H1 (cell line): Measurements from ENCODE around the gene ZNF654. TPM values are rescaled to one million over a fixed set of nuclear protein-coding genes. Genes with fewer than 3 reads are reported as not detected.

Source experiments
- CTCF ChIA-PET: fragments of 300-600 bp; sonication (Branson Sonifier 250); formaldehyde crosslinking; loops from one replicate; lab custom pipeline; 2021; ENCODE audit not compliant: partially characterized antibody; lab: Charles Lee
- POLR2A ChIA-PET: fragments of 300-600 bp; sonication (Branson Sonifier 250); formaldehyde crosslinking; loops from one replicate; lab custom pipeline; 2021; ENCODE audit warnings: inconsistent platforms; ENCODE audit not compliant: partially characterized antibody; lab: Charles Lee
- DNase-seq, 2 experiments: peaks; one replicate each; pipeline versions ENCODE4 v3.0.0 to v3.0.0-alpha.2; 2010 to 2022; ENCODE audit warnings: low spot score in 2 of 2, low read depth in 1 of 2, mixed read lengths in 1 of 2
- FAIRE-seq: peaks from 2 replicates; lab custom pipeline; 2011; peaks lifted over from hg19 to GRCh38; lab: Jason Lieb, UNC
- H2AFZ ChIP-seq: 2 replicates; pipeline ENCODE4 v1.8.1; 2012; ENCODE audit warnings: low read length, inconsistent platforms
- H2AK5ac ChIP-seq: 2 replicates; pipeline ENCODE4 v1.6.1; 2013; ENCODE audit warnings: low read depth, low read length
- H2BK120ac ChIP-seq: replicated peaks from 2 replicates; pipeline ENCODE3; 2013; ENCODE audit warnings: low read depth, low read length, inconsistent platforms
- H2BK12ac ChIP-seq: 2 replicates; pipeline ENCODE4 v1.6.1; 2013; ENCODE audit warnings: low read depth, low read length
- H2BK15ac ChIP-seq: 2 replicates; pipeline ENCODE4 v1.6.1; 2013; ENCODE audit warnings: low read length
- H2BK20ac ChIP-seq: 2 replicates; pipeline ENCODE4 v1.6.1; 2013; ENCODE audit warnings: low read length
- H2BK5ac ChIP-seq: 2 replicates; pipeline ENCODE4 v1.6.1; 2013; ENCODE audit warnings: low read depth, low read length
- H3K14ac ChIP-seq: 2 replicates; pipeline ENCODE4 v1.6.1; 2013; ENCODE audit warnings: inconsistent platforms; ENCODE audit not compliant: insufficient read length
- H3K18ac ChIP-seq: 2 replicates; pipeline ENCODE4 v1.6.1; 2013; ENCODE audit warnings: low read length; ENCODE audit errors: extremely low read depth
- H3K23ac ChIP-seq: 2 replicates; pipeline ENCODE4 v1.6.1; 2013; ENCODE audit warnings: inconsistent platforms; ENCODE audit not compliant: insufficient read length
- H3K23me2 ChIP-seq: 2 replicates; pipeline ENCODE4 v1.6.1; 2013; ENCODE audit warnings: low read depth, low read length
- H3K27ac ChIP-seq: 2 replicates; pipeline ENCODE4 v1.6.1; 2011; ENCODE audit warnings: low read depth, low read length, inconsistent platforms
- H3K27me3 ChIP-seq, 4 experiments: replicated peaks in 1 of 4; 1 replicate in 1 of 4; 2 replicates in 3 of 4; pipeline versions ENCODE4 v1.6.1 to v1.8.1; 2011 to 2013; ENCODE audit warnings: low read length in 3 of 4, mild to moderate bottlenecking in 3 of 4, inconsistent platforms in 2 of 4, mixed read lengths in 2 of 4, moderate library complexity in 1 of 4; ENCODE audit not compliant: control insufficient read depth in 3 of 4, insufficient read depth in 3 of 4; ENCODE audit errors: extremely low read depth in 1 of 4
- H3K36me3 ChIP-seq, 4 experiments: 2 replicates each; pipeline versions ENCODE4 v1.6.1 to v1.8.1; 2011 to 2013; ENCODE audit warnings: mild to moderate bottlenecking in 4 of 4, low read length in 3 of 4, moderate library complexity in 2 of 4, control low read depth in 1 of 4, inconsistent platforms in 1 of 4; ENCODE audit not compliant: insufficient read depth in 4 of 4, control insufficient read depth in 2 of 4
- H3K4ac ChIP-seq: replicated peaks from 2 replicates; pipeline ENCODE3; 2013; ENCODE audit warnings: low read length, low read depth, mixed read lengths, inconsistent platforms; ENCODE audit not compliant: insufficient read length
- H3K4me1 ChIP-seq, 4 experiments: replicated peaks in 1 of 4; 1 replicate in 1 of 4; 2 replicates in 3 of 4; pipeline versions ENCODE4 v1.6.1 to v1.8.1; 2011 to 2013; ENCODE audit warnings: low read length in 3 of 4, inconsistent platforms in 2 of 4, mixed read lengths in 1 of 4; ENCODE audit not compliant: insufficient read depth in 4 of 4, control insufficient read depth in 3 of 4
- H3K4me2 ChIP-seq, 2 experiments: 2 replicates each; pipeline versions ENCODE4 v1.6.1 to v1.8.1; 2011 to 2013; ENCODE audit warnings: low read depth in 2 of 2, low read length in 2 of 2, control low read depth in 1 of 2, inconsistent platforms in 1 of 2, mild to moderate bottlenecking in 1 of 2; ENCODE audit not compliant: insufficient read depth in 1 of 2
- H3K4me3 ChIP-seq, 4 experiments: fragments of 200-600, 300-600 bp in 1 of 4; sonication (generic), shearing (Covaris generic), sonication (Bioruptor Twin) in 1 of 4; 2 replicates each; pipeline versions ENCODE4 v1.5.1 to v1.8.1; 2011 to 2016; ENCODE audit warnings: low read length in 4 of 4, low read depth in 3 of 4, control low read depth in 2 of 4, inconsistent platforms in 2 of 4, mild to moderate bottlenecking in 2 of 4, mixed read lengths in 1 of 4, moderate library complexity in 1 of 4; ENCODE audit not compliant: insufficient read depth in 2 of 4; ENCODE audit errors: extremely low read depth in 1 of 4
- H3K56ac ChIP-seq: replicated peaks from 2 replicates; pipeline ENCODE3; 2013; ENCODE audit warnings: low read depth, mild to moderate bottlenecking, mixed read lengths, low read length, inconsistent platforms; ENCODE audit not compliant: insufficient read length
- H3K79me1 ChIP-seq: 2 replicates; pipeline ENCODE4 v1.6.1; 2013; ENCODE audit warnings: low read depth, low read length, control low read depth
- H3K79me2 ChIP-seq, 2 experiments: 2 replicates each; pipeline versions ENCODE4 v1.6.1 to v1.8.1; 2012 to 2013; ENCODE audit warnings: low read length in 2 of 2, mild to moderate bottlenecking in 2 of 2, inconsistent platforms in 1 of 2; ENCODE audit not compliant: insufficient read depth in 2 of 2, control insufficient read depth in 1 of 2
- H3K9ac ChIP-seq, 4 experiments: replicated peaks in 1 of 4; 1 replicate in 1 of 4; 2 replicates in 3 of 4; pipeline versions ENCODE4 v1.6.1 to v1.8.1; 2011 to 2013; ENCODE audit warnings: low read depth in 3 of 4, low read length in 3 of 4, control low read depth in 2 of 4, mild to moderate bottlenecking in 2 of 4, moderate library complexity in 2 of 4, inconsistent platforms in 1 of 4; ENCODE audit errors: extremely low read depth in 1 of 4
- H3K9me3 ChIP-seq, 2 experiments: 2 replicates each; pipeline versions ENCODE4 v1.6.1 to v1.8.1; 2012 to 2013; ENCODE audit warnings: mild to moderate bottlenecking in 2 of 2, moderate library complexity in 2 of 2, control low read depth in 1 of 2, inconsistent platforms in 1 of 2, low read depth in 1 of 2, low read length in 1 of 2, mixed read lengths in 1 of 2; ENCODE audit not compliant: insufficient read depth in 2 of 2
- H4K20me1 ChIP-seq, 2 experiments: replicated peaks in 1 of 2; 2 replicates each; pipeline versions ENCODE3 to v1.8.1; 2011 to 2013; ENCODE audit warnings: inconsistent platforms in 2 of 2, low read length in 2 of 2, mild to moderate bottlenecking in 1 of 2; ENCODE audit not compliant: insufficient read depth in 2 of 2, control insufficient read depth in 1 of 2
- H4K5ac ChIP-seq: 2 replicates; pipeline ENCODE4 v1.6.1; 2013; ENCODE audit warnings: low read length, low read depth, mixed read lengths, inconsistent platforms; ENCODE audit not compliant: insufficient read length
- H4K8ac ChIP-seq: 2 replicates; pipeline ENCODE4 v1.8.0; 2013; ENCODE audit warnings: mild to moderate bottlenecking, moderate library complexity, low read length, inconsistent platforms; ENCODE audit not compliant: insufficient read depth; ENCODE audit errors: extremely low read depth
- H4K91ac ChIP-seq: replicated peaks from 2 replicates; pipeline ENCODE3; 2013; ENCODE audit warnings: low read length, mixed read lengths, inconsistent platforms; ENCODE audit not compliant: insufficient read length
- BCL11A ChIP-seq, 2 experiments: IDR thresholded peaks; one replicate each; pipeline ENCODE4 v1.6.1; 2011; ENCODE audit warnings: low read depth in 2 of 2, low read length in 2 of 2, mild to moderate bottlenecking in 2 of 2
- CBX8 ChIP-seq: fragments of 300-800, 300-1000 bp; sonication (generic); IDR thresholded peaks from 2 replicates; pipeline ENCODE4 v1.7.1; 2016; ENCODE audit warnings: low read depth, low read length, borderline replicate concordance
- HDAC2 ChIP-seq, 2 experiments: fragments of 300-600 bp in 1 of 2; sonication (generic) in 1 of 2; IDR thresholded peaks; 2 replicates each; pipeline ENCODE4 v1.6.1; 2011 to 2012; ENCODE audit warnings: low read depth in 2 of 2, low read length in 2 of 2, mild to moderate bottlenecking in 2 of 2, moderate library complexity in 2 of 2, borderline replicate concordance in 1 of 2, inconsistent platforms in 1 of 2
- NANOG ChIP-seq: IDR thresholded peaks from 2 replicates; pipeline ENCODE4 v1.6.1; 2011; ENCODE audit warnings: low read length, low read depth, mild to moderate bottlenecking, inconsistent platforms; ENCODE audit not compliant: insufficient read depth, poor library complexity, severe bottlenecking
- PHF8 ChIP-seq: fragments of 200-600 bp; sonication (generic); conservative IDR thresholded peaks from 2 replicates; pipeline ENCODE4 v1.7.1; 2012; ENCODE audit warnings: low read depth, mild to moderate bottlenecking, inconsistent platforms, low read length, moderate library complexity
- RXRA ChIP-seq: IDR thresholded peaks from 2 replicates; pipeline ENCODE4 v1.6.1; 2011; ENCODE audit warnings: low read depth, mild to moderate bottlenecking, low read length, moderate library complexity; ENCODE audit not compliant: insufficient read depth
- SP1 ChIP-seq: IDR thresholded peaks from 2 replicates; pipeline ENCODE4 v1.6.1; 2011; ENCODE audit warnings: low read depth, low read length
- TBP ChIP-seq: IDR thresholded peaks from 2 replicates; pipeline ENCODE4 v1.6.1; 2011; ENCODE audit warnings: low read depth, low read length, improper control_type of control experiment
- YY1 ChIP-seq: IDR thresholded peaks from 2 replicates; pipeline ENCODE4 v1.6.1; 2011; ENCODE audit warnings: low read depth, mild to moderate bottlenecking, low read length
- WGBS, 2 experiments: shearing (Covaris generic) in 1 of 2; methylation state at CpG; one replicate each; pipeline versions ENCODE4 v1.1.6 to v1.1.7; 2013 to 2015; ENCODE audit warnings: low lambda C conversion rate in 2 of 2, mixed read lengths in 2 of 2, inconsistent platforms in 1 of 2, low coverage in 1 of 2, missing lambda C conversion rate in 1 of 2; ENCODE audit not compliant: insufficient replicate concordance in 2 of 2, insufficient coverage in 1 of 2, insufficient read length in 1 of 2; ENCODE audit errors: extremely low coverage in 1 of 2, missing lambda C conversion rate in 1 of 2; 5-methylcytosine and 5-hydroxymethylcytosine counted together
- polyA plus RNA-seq, 7 experiments: library from polyadenylated mRNA; depleted of rRNA in 3 of 7; stranded (reverse) in 5 of 7; unstranded in 2 of 7; fragments of >200 nt in 5 of 7; fragments of 200-250 nt in 2 of 7; gene quantifications; 1 replicate in 5 of 7; 2 replicates in 1 of 7; 4 replicates in 1 of 7; pipeline versions ENCODE4 v1.2.1 to v1.2.3, GENCODE V29; 2011 to 2013; ENCODE audit warnings: missing spikeins in 2 of 7, mixed read lengths in 2 of 7
- total RNA-seq: library from RNA; stranded (reverse); fragmentation: NEBNext Ultra II Directional; extraction: Animal tissue kit (Norgen Biotek cat#: 25700); gene quantifications from 2 replicates; pipeline ENCODE4 v1.2.1, GENCODE V29; 2021
- TF ChIP-seq, protein P1 (sequence below): IDR thresholded peaks from 2 replicates; pipeline ENCODE4 v1.6.1; 2011; ENCODE audit warnings: low read length, improper control_type of control experiment
- TF ChIP-seq, protein P2 (sequence below): IDR thresholded peaks from 2 replicates; pipeline ENCODE4 v1.6.1; 2012; ENCODE audit warnings: low read length, inconsistent platforms

Gene ZNF654
- total and polyA plus RNA-seq, 2 of the 8 experiments (the other 6 are each of a cell fraction or from before 2014, with no cell fraction given): 0.47 to 5.3 TPM

DNA sequence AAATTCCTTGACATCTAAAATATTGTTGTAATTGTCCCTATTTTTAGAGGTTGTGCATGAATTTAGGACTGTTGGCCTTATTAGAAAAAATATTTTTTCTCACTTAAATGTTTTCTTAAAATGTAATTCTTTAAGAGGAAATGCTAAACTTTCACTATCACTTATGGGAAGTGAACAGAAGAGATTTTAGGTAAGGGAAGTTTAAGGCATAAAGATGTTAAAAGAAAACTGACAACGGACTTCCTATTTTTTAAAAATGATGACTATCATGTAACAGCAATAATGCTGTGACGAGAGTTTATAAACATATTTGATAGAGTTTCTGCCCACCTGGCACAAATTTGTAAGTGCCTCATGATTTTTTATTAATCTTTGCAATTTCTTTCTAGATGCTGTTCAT is 93.8 kb downstream of the ZNF654 start:
- Histone ChIP-seq H3K79me1 (no peaks in the 10 kb centered on the region), H3K27me3 (no peaks in the 10 kb centered on the region), H3K23ac (no peak overlapping the region), H4K20me1 (peaks cover 0 to 3% of the 10 kb centered on the region in 2 experiments), H3K4me3 (no peak overlapping the region), H4K91ac (no peak overlapping the region), H3K79me2 (peaks cover 3 to 82% of the 10 kb centered on the region in 2 experiments; a peak in 3 of 4 replicates), H3K4ac (no peak overlapping the region), H4K8ac (no peak overlapping the region), H3K18ac (no peak overlapping the region), H3K4me2 (no peak overlapping the region), H3K27ac (no peak overlapping the region), H2BK15ac (no peak overlapping the region), H2BK120ac (no peak overlapping the region), H2AK5ac (no peak overlapping the region), H2BK5ac (no peak overlapping the region), H2BK12ac (no peak overlapping the region), H3K56ac (no peak overlapping the region), H3K4me1 (no peaks in the 10 kb centered on the region), H3K36me3 (peaks cover 11 to 46% (median 22%) of the 10 kb centered on the region in 4 experiments), H3K14ac (no peak overlapping the region), H3K9ac (no peak overlapping the region), H2AFZ (no peak overlapping the region), H4K5ac (no peak overlapping the region), H3K23me2 (peaks cover 2% of the 10 kb centered on the region; the same call in 1 of the 2 replicates), H2BK20ac (no peak overlapping the region), H3K9me3 (no peaks in the 10 kb centered on the region)
- DNase-seq: no peak
- CTCF ChIA-PET: interaction anchor here (0.7 kb wide), 1 partner anchor 1327 kb away, joined by 3 read pairs; no protein-coding TSS in a partner anchor
- no peak for FAIRE-seq
- POLR2A ChIA-PET: no interaction called here
- WGBS, 2 experiments: 95% methylated on average over 2 of the region's 2 CpGs; no CpG with 5 or more reads in 1 of the 2 experiments
- TF ChIP-seq, protein P1, sequence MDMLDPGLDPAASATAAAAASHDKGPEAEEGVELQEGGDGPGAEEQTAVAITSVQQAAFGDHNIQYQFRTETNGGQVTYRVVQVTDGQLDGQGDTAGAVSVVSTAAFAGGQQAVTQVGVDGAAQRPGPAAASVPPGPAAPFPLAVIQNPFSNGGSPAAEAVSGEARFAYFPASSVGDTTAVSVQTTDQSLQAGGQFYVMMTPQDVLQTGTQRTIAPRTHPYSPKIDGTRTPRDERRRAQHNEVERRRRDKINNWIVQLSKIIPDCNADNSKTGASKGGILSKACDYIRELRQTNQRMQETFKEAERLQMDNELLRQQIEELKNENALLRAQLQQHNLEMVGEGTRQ: no peak
- TF ChIP-seq RXRA (no peak), SP1 (no peak), CBX8 (no peak), NANOG (no peak), BCL11A (IDR thresholded peaks at IDR 0.05; ENCODE audit: low read depth in 2 of 2, low read length in 2 of 2) (no peak), TBP (no peak), YY1 (no peak), PHF8 (no peak), HDAC2 (IDR thresholded peaks at IDR 0.05; ENCODE audit: borderline replicate concordance in 1 of 2, low read depth in 2 of 2, low read length in 2 of 2) (no peak)
- TF ChIP-seq, protein P2, sequence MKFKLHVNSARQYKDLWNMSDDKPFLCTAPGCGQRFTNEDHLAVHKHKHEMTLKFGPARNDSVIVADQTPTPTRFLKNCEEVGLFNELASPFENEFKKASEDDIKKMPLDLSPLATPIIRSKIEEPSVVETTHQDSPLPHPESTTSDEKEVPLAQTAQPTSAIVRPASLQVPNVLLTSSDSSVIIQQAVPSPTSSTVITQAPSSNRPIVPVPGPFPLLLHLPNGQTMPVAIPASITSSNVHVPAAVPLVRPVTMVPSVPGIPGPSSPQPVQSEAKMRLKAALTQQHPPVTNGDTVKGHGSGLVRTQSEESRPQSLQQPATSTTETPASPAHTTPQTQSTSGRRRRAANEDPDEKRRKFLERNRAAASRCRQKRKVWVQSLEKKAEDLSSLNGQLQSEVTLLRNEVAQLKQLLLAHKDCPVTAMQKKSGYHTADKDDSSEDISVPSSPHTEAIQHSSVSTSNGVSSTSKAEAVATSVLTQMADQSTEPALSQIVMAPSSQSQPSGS: no peak
